Osteocyte (in vitro differentiated cells): ENCODE results near the gene FAM162A. TPM values are rescaled to one million over a fixed set of nuclear protein-coding genes. Genes with fewer than 3 reads are reported as not detected.

Experiments
- DNase-seq: peaks from one replicate; pipeline ENCODE4 v3.0.0; 2021; ENCODE audit warnings: mixed read lengths; ENCODE audit not compliant: unreplicated experiment; ENCODE audit errors: extremely low spot score
- H3K27ac Mint-ChIP-seq: one replicate; pipeline ENCODE4 v1.8.0; 2021; ENCODE audit warnings: mild to moderate bottlenecking, mixed read lengths; ENCODE audit not compliant: unreplicated experiment
- H3K27me3 Mint-ChIP-seq: one replicate; pipeline ENCODE4 v1.8.0; 2021; ENCODE audit warnings: mixed read lengths; ENCODE audit not compliant: unreplicated experiment
- H3K36me3 Mint-ChIP-seq: one replicate; pipeline ENCODE4 v1.8.0; 2021; ENCODE audit warnings: mixed read lengths; ENCODE audit not compliant: unreplicated experiment
- H3K4me1 Mint-ChIP-seq: one replicate; pipeline ENCODE4 v1.8.0; 2021; ENCODE audit warnings: mixed read lengths; ENCODE audit not compliant: unreplicated experiment
- H3K4me3 Mint-ChIP-seq: one replicate; pipeline ENCODE4 v1.8.0; 2021; ENCODE audit warnings: mild to moderate bottlenecking, moderate library complexity, mixed read lengths; ENCODE audit not compliant: unreplicated experiment
- H3K9me3 Mint-ChIP-seq: one replicate; pipeline ENCODE4 v1.8.0; 2021; ENCODE audit warnings: mixed read lengths; ENCODE audit not compliant: unreplicated experiment
- CTCF ChIP-seq: fragments of 200-600 bp; sonication (generic); IDR thresholded peaks from 2 replicates; pipeline ENCODE4 v1.5.0; 2021; ENCODE audit warnings: antibody characterized with exemption, mild to moderate bottlenecking, moderate library complexity
- total RNA-seq: library from RNA; stranded (reverse); gene quantifications from 2 replicates; pipeline ENCODE4 v1.2.1, GENCODE V29; 2021

FAM162A gene
- total RNA-seq, 1 donor from 2014 or later, result 34.3 TPM

GRCh38 chr3:122403489-122403888 is 19.5 kb downstream of the FAM162A start:
- DNase-seq, result no peak
- Mint-ChIP-seq H3K36me3 (peaks cover 22% of the 10 kb centered on the region), H3K27me3 (no peaks in the 10 kb centered on the region), H3K4me3 (no peak overlapping the region), H3K9me3 (no peaks in the 10 kb centered on the region), H3K27ac (no peak overlapping the region), H3K4me1 (no peaks in the 10 kb centered on the region)
- no peak for TF ChIP-seq CTCF

GRCh38 chr3:122405015-122405414 is 21.0 kb downstream of the FAM162A start:
- TF ChIP-seq CTCF, result no peak
- H3K27me3 Mint-ChIP-seq, result no peaks in the 10 kb centered on the region
- peaks cover 28% of the 10 kb centered on the region for H3K36me3 Mint-ChIP-seq
- H3K27ac Mint-ChIP-seq, result no peak overlapping the region
- no peaks in the 10 kb centered on the region for H3K4me1 Mint-ChIP-seq
- H3K4me3 Mint-ChIP-seq, result no peak overlapping the region
- no peak for DNase-seq
- H3K9me3 Mint-ChIP-seq, result no peaks in the 10 kb centered on the region

- Mint-ChIP-seq H3K9me3 (no peaks in the 10 kb centered on the region), H3K27ac (no peak overlapping the region), H3K36me3 (peaks cover 28% of the 10 kb centered on the region), H3K27me3 (no peaks in the 10 kb centered on the region), H3K4me3 (no peak overlapping the region), H3K4me1 (no peaks in the 10 kb centered on the region)
- no peak for DNase-seq
- no peak for TF ChIP-seq CTCF
Measured at GRCh38 chr3:122406198-122406597, 22.2 kb downstream of the FAM162A start.

GRCh38 chr3:122407946-122408345 is 24.0 kb downstream of the FAM162A start:
- DNase-seq, result no peak
- H3K4me3 Mint-ChIP-seq, result no peak overlapping the region
- no peaks in the 10 kb centered on the region for H3K27me3 Mint-ChIP-seq
- H3K4me1 Mint-ChIP-seq, result no peaks in the 10 kb centered on the region
- no peak for TF ChIP-seq CTCF
- no peak overlapping the region for H3K27ac Mint-ChIP-seq
- peaks cover 29% of the 10 kb centered on the region for H3K36me3 Mint-ChIP-seq
- no peaks in the 10 kb centered on the region for H3K9me3 Mint-ChIP-seq

- Mint-ChIP-seq H3K4me3 (no peak overlapping the region), H3K9me3 (no peaks in the 10 kb centered on the region), H3K27ac (no peak overlapping the region), H3K4me1 (peaks cover 6% of the 10 kb centered on the region), H3K36me3 (peaks cover 24% of the 10 kb centered on the region), H3K27me3 (no peaks in the 10 kb centered on the region)
- no peak for DNase-seq
- TF ChIP-seq CTCF, result no peak
Measured at GRCh38 chr3:122409446-122409845, 25.5 kb downstream of the FAM162A start.
